ENCODE measurements around the gene PELI3. TPM values are rescaled to one million over a fixed set of nuclear protein-coding genes. Genes with fewer than 3 reads are reported as not detected.

The PELI3 gene
- total and polyA plus RNA-seq, 10 of the 15 experiments (the other 5 are each of a cell fraction or from before 2014, with no cell fraction given): 0.14 to 1.5 (median 0.66) TPM

GRCh38 chr11:66420671-66421476, 45.8 kb upstream of the PELI3 start, which contains the start of gene NPAS4 (continued):
- TF ChIP-seq ZBTB4 (CRISPR knock-in tag; IDR thresholded peaks at IDR 0.05) (no peak), NR2C1 (IDR thresholded peaks at IDR 0.05) (no peak), BCL11A (IDR thresholded peaks at IDR 0.05; ENCODE audit: low read depth, low read length) (no peak), ELK1 (IDR thresholded peaks at IDR 0.05; ENCODE audit: low read depth, low read length) (no peak), SREBF2 (IDR thresholded peaks at IDR 0.05; ENCODE audit: low read length) (no peak), IRF5 (IDR thresholded peaks at IDR 0.05; ENCODE audit: borderline replicate concordance) (no peak)
- TF ChIP-seq, protein P1, sequence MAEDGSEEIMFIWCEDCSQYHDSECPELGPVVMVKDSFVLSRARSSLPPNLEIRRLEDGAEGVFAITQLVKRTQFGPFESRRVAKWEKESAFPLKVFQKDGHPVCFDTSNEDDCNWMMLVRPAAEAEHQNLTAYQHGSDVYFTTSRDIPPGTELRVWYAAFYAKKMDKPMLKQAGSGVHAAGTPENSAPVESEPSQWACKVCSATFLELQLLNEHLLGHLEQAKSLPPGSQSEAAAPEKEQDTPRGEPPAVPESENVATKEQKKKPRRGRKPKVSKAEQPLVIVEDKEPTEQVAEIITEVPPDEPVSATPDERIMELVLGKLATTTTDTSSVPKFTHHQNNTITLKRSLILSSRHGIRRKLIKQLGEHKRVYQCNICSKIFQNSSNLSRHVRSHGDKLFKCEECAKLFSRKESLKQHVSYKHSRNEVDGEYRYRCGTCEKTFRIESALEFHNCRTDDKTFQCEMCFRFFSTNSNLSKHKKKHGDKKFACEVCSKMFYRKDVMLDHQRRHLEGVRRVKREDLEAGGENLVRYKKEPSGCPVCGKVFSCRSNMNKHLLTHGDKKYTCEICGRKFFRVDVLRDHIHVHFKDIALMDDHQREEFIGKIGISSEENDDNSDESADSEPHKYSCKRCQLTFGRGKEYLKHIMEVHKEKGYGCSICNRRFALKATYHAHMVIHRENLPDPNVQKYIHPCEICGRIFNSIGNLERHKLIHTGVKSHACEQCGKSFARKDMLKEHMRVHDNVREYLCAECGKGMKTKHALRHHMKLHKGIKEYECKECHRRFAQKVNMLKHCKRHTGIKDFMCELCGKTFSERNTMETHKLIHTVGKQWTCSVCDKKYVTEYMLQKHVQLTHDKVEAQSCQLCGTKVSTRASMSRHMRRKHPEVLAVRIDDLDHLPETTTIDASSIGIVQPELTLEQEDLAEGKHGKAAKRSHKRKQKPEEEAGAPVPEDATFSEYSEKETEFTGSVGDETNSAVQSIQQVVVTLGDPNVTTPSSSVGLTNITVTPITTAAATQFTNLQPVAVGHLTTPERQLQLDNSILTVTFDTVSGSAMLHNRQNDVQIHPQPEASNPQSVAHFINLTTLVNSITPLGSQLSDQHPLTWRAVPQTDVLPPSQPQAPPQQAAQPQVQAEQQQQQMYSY (CRISPR knock-in tag; IDR thresholded peaks at IDR 0.05): no peak

Data from GM12878 (cell line).